Measurements from ENCODE around the gene CD164. TPM values are rescaled to one million over a fixed set of nuclear protein-coding genes. Genes with fewer than 3 reads are reported as not detected.

The CD164 gene
- total and polyA plus RNA-seq, 2 of the 13 experiments (the other 11 are each of a cell fraction or from before 2014, with no cell fraction given), result 222 to 293 TPM

- intact Hi-C loops (cut with micrococcal nuclease; ENCODE audit: unreplicated experiment), result no loop called here
These were observed 47.2 kb upstream of the CD164 start for GRCh38 chr6:109429496-109429895.

More at GRCh38 chr6:109429496-109429895, 47.2 kb upstream of the CD164 start:
- DNase-seq (ENCODE audit: low spot score), result no peak
- Histone ChIP-seq H3K4me1 (ENCODE audit: insufficient read depth, low read length) (peaks cover 1% of the 10 kb centered on the region; the same call in 1 of the 2 replicates), H3K27ac (ENCODE audit: extremely low read length, insufficient read depth, low read length) (no peak overlapping the region), H3K4me3 (replicated peaks in 1 of 3; ENCODE audit: insufficient read depth in 1 of 3, low read depth in 2 of 3, low read length in 3 of 3) (no peak overlapping the region), H4K20me1 (ENCODE audit: insufficient read depth, low read length) (no peaks in the 10 kb centered on the region), H3K9me3 (ENCODE audit: low read length) (no peaks in the 10 kb centered on the region), H3K27me3 (ENCODE audit: control insufficient read depth in 1 of 2, insufficient read depth in 2 of 2, low read length in 2 of 2) (no peaks in the 10 kb centered on the region), H3K79me2 (ENCODE audit: insufficient read depth, low read length) (no peaks in the 10 kb centered on the region), H2AFZ (ENCODE audit: low read length) (no peak overlapping the region), H3K9ac (ENCODE audit: insufficient read depth, low read depth, low read length) (no peak overlapping the region), H3K4me2 (ENCODE audit: low read depth, low read length) (no peak overlapping the region), H3K36me3 (replicated peaks in 1 of 2; ENCODE audit: control insufficient read depth in 1 of 2, insufficient read depth in 2 of 2, low read length in 2 of 2) (no peaks in the 10 kb centered on the region)
- in situ Hi-C loops (cut with HindIII; ENCODE audit: extremely low pct_ligation_motif_present, low pct_unique_long_range_greater_than_20kb), result no loop called here
- POLR2A ChIA-PET, result interaction anchor here (2.0 kb wide), 1 partner anchor 12 kb away, joined by 4 read pairs; no protein-coding TSS in a partner anchor
- no peak for ATAC-seq
- CTCF ChIA-PET (ENCODE audit: low intra/inter-chr PET ratio, low total read pairs), result no interaction called here
- no TSS peak for BruUV-seq (replicated peaks)
- FAIRE-seq, result no peak
- WGBS (ENCODE audit: low lambda C conversion rate), result 89% methylated on average over 3 of the region's 3 CpGs
- no peak for TF ChIP-seq ZFP90 (CRISPR knock-in tag; IDR thresholded peaks at IDR 0.05; ENCODE audit: borderline replicate concordance)
- no peak for TF ChIP-seq SIN3B (IDR thresholded peaks at IDR 0.05; ENCODE audit: low read length)
- TF ChIP-seq TGIF2 (CRISPR knock-in tag; IDR thresholded peaks at IDR 0.05), result no peak
- TF ChIP-seq RAD51 (IDR thresholded peaks at IDR 0.05; ENCODE audit: borderline replicate concordance), result no peak
- TF ChIP-seq KLF16 (CRISPR knock-in tag; IDR thresholded peaks at IDR 0.05), result no peak
- no peak for TF ChIP-seq MBNL3 (CRISPR knock-in tag; conservative IDR thresholded peaks at IDR 0.05)
- no peak for TF ChIP-seq ARID3A (IDR thresholded peaks at IDR 0.05; ENCODE audit: low read depth, low read length)
- no peak for TF ChIP-seq RFX1 (IDR thresholded peaks at IDR 0.05)
- no peak for TF ChIP-seq MED1 (CRISPR knock-in tag; IDR thresholded peaks at IDR 0.05)
- TF ChIP-seq RBAK (CRISPR knock-in tag; IDR thresholded peaks at IDR 0.05), result no peak
- TF ChIP-seq POLR2AphosphoS2 (IDR thresholded peaks at IDR 0.05; ENCODE audit: low read depth, low read length), result no peak
- TF ChIP-seq MIXL1 (CRISPR knock-in tag; IDR thresholded peaks at IDR 0.05), result no peak
- no peak for TF ChIP-seq SCMH1 (CRISPR knock-in tag; IDR thresholded peaks at IDR 0.05; ENCODE audit: borderline replicate concordance)
- TF ChIP-seq MLLT10 (CRISPR knock-in tag; IDR thresholded peaks at IDR 0.05), result no peak
- no peak for TF ChIP-seq ZBTB26 (CRISPR knock-in tag; IDR thresholded peaks at IDR 0.05; ENCODE audit: borderline replicate concordance)
- TF ChIP-seq ZBTB2 (CRISPR knock-in tag; IDR thresholded peaks at IDR 0.05; ENCODE audit: low read depth), result no peak

Data from HepG2 (cell line).